HG03103 (cell line): ENCODE results near the gene TRABD2A.
"Not testable (repeated sequence)": the region's sequence is repeated elsewhere in the genome, so short reads cannot be mapped to it uniquely, and the experiment has no call there.

ENCODE experiments used
- ATAC-seq: cut with Tn5 transposase; IDR thresholded peaks from one replicate; pipeline ENCODE4 v1.9.1; 2021; ENCODE audit warnings: low read depth; ENCODE audit not compliant: unreplicated experiment

The TRABD2A gene

DNA sequence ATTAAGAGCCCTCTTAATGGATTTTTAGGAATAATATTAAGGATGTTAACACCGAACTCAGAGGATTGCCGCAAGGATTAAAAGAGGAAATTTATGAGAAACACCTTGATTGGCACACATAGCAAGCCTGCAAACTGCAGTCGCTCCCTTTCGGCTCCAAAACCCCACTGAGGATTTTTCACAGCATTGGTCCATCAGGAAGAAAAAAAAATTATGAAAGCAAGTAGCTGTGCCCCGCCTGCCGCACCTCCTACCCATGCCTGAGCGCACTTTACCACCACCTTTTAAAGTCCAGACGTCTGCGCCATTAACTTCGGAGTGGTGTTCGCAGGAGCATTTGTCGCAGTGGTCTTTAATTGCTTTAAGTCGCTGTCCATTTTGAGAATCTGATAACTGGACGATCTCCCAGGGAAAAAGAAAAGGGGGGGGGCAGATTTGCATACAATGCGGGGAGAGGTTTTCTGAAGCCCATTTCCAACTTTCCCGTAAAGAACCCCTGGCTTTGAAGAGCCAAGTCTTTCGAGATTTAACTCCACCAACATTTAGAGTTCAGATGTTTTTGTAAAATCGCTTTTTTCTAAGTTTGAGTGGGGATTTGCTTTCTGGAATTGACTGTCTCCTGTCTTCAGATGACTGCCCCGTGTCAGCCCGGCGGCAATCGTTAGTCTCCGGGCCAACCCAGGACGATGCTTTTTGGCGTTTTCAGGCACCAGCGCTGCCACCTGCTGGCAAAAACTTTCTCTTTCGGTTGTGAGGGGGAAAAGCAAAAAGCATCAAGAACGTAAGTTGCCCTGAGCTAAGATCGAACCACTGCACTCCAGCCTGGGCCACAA, 913 bp upstream of the TRABD2A start:
- ATAC-seq, result peak; percentile 44

DNA sequence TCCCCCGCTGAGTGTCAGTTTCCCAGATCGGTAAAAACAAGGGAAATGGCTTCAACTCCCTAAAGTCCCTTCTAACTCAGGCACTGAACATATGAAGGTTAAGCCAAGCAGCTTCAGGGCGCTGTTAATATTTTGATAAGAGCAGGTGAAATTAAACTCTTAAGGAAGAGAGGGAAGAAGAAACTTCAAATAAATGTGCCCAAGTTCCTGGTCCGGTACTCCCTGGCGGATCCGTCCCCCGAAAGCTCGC, 564 bp downstream of the TRABD2A start:
- ATAC-seq, result no peak

DNA sequence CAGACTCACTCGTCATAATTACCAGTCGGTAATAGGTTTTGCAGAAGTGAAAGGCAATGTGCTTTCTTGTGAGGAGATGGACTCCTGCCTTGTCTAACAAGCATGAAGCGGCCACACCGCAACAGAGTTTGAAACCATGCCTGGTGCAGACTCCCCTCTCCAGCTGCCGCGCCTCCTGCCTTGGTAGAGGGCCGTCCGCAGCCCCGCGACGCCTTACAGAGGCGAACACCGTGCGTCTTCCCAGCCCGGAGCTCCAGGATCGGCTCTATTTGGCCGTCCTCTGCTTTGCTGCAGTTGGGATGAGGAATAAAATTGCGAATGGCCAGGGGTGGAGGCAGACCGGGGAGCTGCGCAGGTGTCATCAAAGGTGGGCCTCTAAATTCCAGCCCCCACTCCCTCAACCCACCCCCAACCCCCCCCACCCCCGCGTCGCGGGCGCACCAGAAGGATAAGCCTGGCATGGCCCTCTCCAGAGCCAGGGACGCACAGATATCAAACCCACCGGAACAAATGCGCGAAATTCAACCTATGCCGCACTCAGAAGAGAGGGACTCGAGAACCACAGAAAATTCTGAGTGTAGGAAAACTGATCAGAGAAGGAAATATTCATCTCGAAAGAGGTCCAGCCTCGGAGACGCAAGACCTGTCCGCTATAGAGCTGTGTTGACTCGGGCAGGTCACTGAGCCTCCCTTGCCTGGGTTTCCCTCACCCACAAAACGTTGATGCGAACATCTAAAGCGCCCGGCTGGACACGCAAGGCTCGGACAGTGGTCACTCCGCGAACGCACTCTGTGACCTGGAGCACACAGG, 1.1 kb downstream of the TRABD2A start:
- peak; percentile 74 for ATAC-seq

DNA sequence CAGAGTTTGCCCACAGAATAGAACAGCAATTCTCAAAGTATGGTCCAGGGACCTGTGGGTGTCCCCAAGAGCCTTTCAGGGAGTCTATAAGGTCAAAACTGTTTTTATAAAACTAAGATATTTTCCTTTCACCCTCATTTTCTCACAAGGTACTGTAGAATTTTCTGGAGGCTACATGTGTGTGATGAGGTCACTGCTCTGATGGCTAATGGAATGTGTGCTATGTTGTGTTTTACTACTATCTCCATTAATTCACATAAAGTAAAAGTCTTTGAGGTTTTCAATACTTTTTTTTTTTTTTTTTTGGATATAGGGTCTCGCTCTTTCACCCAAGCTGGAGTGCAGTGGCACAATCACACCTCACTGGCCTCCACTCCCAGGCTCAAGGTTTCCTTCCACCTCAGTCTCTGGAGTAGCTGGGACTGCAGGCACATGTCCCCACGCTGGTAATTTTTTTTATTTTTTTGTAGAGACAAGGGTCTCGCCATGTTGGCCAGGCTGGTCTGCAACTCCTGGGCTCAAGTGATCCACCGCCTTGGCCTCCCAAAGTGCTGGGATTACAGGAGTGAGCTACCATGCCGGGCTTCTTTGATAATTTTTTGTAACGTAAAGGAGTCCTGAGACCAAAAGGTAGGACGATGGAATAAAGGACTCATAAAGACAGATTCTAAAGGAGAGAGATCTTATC, 1.8 kb downstream of the TRABD2A start:
- no peak for ATAC-seq

DNA sequence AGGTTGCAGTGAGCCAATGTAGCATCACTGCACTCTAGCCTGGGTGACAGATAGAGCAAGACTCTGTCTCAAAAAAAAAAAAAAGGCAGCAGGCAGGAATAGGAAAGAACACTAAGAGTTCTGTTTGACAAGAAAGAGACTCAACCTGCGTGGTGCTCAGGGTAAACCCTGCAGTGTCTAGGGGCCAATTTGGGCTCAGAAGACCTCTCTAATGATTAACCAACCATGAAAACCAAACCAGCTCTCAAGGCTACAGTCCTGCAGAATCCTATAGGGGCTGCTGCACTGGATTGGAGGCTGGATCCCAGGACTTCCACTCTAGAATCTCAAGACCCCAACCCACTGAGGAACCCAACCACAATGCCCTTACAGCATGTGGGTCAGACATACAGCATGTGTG, 2.4 kb downstream of the TRABD2A start:
- ATAC-seq, result no peak

DNA sequence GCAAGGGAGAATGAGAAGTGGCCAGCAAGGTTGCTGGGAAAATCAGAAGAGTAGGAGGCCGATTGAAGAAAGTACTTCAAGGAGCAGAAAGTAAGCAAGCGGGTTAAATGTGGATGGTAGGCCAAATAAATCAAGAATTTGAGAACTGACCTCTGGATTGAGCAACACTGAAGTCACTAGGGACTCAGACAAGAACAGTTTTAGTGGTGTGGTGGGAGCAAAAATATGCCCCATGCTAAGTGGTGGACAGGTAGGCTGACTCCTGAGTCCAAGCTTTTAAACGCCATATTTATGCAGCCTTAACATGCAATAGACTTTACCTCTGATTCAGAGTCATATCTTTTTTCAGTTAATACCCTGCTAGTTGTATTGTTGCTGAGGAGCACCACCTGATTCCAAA, 4.5 kb downstream of the TRABD2A start:
- ATAC-seq, result no peak

DNA sequence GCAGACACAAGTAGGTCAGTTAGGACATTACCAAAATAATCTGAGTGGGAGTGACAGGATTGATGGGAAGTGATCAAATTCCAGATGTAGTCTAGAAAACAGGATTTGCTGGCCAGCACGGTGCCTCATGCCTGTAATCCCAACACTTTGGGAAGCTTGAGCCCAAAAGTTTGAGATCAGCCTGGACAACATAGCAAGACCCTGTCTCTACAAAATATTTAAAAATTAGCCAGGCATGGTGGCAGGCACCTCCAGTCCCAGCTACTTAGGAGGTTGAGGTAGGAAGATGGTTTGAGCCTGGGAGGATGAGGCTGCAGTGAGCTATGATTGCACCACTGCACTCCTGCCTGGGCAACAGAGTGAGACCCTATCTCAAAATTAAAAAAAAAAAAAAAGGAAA, 5.3 kb downstream of the TRABD2A start:
- not testable (repeated sequence) for ATAC-seq

DNA sequence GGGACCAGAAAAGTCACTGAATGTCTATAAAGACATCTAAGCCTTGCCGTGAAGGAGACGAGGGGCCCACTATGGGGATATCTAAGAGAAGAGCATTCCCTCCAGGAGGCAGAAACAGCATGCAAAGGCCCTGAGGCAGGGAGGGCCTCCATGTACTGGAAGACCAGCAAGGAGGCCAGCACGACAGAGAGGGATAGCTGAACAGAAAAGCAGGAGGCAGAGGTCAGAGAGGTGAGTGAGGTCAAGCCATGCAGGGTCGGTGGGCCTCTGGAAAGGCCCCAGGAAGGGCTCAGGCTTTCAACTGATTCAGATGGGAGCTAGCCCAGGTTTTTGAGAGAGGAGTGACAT, 5.7 kb downstream of the TRABD2A start:
- ATAC-seq, result no peak

DNA sequence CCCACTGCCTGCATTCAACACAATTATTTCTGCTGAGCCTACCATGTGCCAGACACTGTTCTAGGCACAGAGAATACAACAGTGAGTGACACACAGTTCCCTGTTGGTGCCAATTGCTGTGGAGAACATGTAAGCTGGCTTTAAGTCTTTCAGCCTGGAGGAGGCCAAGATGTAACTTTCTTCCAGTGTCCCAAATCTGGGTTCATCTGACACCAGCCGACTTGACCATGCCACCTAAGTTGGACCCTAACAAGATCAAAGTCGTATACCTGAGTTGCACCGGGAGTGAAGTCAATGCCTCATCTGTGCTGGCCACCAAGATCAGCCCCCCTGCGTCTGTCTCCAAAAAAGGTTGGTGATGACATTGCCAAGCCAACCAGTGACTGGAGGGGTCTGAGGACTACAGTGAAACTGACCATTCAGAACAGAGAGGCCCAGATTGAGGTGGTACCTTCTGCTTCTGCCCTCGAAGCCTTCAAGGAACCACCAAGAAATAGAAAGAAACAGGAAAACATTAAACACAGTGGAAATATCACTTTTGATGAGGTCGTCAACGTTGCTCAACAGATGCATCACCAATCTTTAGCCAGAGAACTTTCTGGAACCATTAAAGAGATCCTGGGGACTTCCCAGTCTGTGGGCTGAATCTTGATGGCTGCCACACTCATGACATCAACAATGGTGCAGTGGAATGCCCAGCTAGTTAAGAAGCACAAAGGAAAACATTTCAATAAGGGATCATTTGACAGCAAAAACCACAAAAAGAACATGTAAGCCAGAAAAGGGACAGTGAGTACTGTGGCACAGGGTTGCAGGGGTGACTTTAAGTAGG, 6.3 kb downstream of the TRABD2A start:
- ATAC-seq, result no peak

DNA sequence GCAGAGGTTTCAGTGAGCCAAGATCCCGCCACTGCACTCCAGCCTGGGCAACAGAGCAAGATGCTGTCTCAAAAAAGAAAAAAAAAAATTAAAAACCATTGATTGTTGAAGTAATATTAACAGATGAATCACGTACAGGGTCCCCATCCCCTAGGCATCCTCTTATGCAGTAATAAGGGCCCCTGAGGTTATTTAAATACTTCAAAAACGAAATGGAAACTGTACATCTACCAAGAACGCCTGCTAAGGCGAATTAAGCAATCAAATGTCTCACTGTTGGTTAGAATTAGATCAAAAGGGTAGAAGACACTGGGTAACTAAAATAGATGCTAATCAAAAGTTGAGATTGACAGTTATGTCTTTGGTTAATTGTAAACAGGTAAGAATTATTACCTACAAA, 7.5 kb downstream of the TRABD2A start:
- ATAC-seq, result no peak

DNA sequence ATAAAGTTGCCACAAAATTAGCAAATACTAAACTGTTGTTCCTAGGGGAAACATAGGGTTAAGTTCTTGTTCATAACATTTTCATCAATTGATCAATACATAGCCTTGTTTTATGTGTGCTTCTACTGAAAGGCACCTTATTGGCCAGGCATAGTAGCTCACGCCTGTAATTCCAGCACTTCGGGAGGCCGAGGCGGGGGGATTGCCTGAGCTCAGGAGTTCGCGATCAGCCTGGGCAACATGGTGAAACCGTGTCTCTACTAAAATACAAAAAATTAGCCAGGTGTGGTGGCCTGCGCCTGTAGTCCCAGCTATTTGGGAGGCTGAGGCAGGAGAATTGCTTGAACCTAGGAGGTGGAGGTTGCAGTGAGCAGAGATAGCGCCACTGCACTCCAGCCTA, 8.2 kb downstream of the TRABD2A start:
- not testable (repeated sequence) for ATAC-seq

DNA sequence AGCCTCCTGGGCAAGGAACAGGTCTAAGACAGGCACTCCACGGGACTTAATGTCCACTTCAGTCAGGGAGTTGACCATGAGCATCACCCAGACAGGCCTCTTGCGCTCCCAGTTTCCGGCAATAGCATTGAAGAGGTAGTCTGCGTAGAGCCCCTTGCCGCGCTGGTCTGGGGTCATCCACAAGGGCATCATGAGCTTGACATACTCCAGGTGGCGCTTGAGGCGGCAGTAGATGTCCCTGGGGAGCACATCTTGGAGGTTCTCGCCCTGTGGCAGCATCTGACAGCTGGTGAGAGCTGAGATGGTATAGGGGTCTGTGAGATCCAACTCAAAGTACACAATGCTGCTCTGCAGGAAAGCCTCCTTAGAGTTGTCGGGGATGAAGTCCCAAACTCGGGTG, 10.6 kb downstream of the TRABD2A start:
- peak; percentile 55 for ATAC-seq

DNA sequence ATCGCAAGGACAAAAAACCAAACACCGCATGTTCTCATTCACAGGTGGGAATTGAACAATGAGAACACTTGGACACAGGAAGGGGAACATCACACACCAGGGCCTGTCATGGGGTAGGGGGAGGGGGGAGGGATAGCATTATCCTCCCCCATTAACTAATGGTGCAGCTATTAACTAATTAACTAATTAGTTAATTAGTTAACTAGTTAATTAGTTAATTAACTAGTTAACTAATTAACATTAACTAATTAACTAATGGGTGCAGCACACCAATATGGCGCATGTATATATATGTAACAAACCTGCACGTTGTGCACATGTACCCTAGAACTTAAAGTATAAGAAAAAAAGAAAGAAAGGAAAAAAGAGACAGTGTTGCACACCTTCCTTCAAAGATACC, 12.6 kb downstream of the TRABD2A start:
- not testable (repeated sequence) for ATAC-seq

DNA sequence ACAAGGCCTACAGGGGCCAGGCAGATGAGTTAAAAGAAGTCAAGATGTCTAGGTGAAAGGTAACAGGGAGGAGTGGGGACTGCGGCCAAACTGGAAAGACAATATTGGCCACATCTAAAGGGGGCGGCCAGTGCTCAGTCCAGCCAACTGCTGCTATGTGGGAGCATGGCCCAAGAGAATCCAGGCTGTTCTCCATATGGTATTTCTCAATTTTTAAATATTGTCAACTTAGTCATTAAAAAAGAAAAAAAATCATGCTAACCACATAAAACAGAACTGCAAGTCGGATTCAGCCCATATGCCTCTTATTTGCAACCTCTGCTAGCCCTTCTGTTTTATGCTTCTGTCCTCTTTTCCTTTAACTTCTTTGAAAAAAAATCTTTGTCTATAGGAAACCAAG, 14.8 kb downstream of the TRABD2A start:
- ATAC-seq, result no peak

DNA sequence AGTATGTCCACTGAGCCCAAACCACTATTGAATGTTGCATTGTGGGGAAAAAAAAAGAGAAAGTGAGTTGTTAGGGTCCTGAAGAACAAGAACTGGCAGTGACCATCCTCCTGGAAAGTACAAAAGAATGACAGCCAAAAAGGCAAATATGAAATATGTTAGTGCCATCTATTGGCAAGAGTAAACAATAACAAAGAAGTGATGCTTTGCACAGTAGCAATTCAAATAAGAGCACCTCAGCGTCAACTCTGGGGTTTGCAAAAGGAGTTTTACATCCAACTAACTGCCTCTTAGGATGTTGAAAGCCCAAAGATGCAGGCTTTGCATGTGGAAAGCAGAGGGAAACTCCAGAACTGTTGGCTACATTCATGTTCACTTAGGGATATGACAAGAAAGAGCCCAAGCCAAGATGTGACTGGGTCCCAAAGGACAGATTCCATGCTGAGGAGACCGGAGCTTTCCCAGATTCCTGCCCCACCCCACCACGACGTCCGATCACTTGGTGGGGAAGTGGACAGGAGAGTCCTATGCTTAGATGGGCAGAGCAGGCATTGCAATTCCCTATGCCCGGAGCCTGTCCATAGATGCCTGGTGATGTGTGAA, 15.6 kb downstream of the TRABD2A start:
- ATAC-seq, result no peak

DNA sequence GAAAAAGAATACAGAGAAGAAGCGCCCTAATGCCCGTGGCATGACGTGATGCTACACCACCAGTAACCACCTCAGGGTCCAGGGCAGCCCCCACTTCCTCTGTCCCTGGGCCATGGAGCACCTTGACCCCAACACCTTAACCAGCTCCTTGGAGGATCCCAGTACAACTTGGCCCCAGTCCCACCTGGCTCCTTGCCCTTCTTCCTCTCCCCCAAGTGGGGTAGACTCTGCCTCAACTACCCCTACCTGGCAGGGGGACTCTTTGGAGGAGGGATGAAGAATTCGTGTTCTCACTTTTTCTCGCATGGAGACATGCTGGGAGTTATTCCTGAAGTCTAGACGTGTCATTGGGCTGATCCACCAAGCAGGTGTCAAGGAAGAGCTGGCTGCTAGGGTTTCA, 18.9 kb downstream of the TRABD2A start:
- ATAC-seq, result no peak

DNA sequence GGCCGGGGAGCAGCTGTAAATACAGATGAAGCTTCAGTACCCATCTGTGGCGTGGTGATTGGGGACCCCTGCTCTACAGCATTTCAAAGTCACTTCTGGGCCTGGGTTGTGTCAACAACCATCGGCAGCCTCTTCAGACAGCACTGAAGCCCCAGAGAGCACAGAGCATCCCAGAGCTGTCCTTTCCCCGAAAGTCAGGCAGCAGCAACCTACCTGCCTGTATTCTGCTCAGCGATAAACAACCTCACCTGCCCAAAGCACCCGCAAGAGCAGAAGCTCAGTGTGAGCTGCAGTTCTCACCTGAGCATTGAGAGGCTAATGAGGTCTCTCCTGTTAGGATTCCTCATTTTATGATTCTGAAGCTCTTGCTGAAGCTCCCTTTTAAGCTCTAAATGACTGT, 19.3 kb downstream of the TRABD2A start:
- ATAC-seq, result no peak

DNA sequence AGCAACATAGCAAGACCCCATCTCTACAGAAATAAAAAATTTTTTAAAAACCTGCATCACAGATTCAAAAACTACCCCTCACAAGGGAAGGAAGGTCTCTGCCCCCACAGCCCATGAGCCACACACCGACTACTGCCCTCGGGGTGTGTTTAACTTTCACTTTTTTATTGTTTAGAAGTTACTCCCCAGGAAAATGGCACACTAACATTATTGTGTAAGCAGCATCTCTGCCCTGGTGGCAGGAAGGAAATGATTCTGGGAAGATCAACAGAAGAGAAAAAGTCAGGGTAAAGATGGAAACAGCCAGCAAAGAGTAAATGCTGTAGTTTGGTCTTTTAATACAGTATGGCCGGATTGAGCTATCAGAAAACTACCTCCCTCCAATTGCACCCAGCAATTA, 21.9 kb downstream of the TRABD2A start:
- ATAC-seq, result no peak

DNA sequence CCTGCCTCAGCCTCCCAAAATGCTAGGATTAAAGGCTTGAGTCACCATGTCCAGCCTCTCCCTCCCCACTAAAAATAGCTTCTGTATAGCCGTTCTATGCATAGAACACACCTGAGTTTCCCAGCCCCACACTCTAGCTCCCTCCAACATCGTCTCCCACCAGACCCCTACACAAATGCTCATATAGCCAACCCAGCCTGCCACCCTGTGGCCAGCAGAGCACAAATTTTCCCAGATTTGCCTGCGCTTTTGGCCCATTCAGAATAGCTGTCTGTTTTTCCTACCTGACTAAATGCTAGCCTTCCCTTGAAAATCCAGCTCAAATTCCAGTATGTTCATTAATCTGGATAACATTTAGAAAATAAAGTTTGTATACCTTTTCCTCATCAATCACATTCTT, 22.8 kb downstream of the TRABD2A start:
- ATAC-seq, result no peak

DNA sequence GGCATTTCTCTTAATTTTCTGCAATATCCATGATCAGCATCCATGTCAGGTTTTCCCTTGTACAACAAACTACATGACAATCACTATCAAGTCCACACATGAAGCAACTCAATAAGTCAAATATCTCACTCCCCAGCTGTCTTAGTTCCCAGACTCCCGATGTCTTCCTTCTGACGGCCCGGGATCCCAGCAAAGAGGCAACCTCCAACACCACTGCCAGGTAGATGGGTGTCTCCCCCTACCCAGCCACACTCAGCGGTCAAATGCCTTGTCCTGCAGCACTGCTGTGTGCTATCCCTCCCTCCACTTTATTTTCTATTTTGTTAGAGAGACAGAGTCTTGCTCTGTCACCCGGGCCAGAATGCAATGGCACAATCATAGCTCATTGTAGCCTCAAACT, 23.3 kb downstream of the TRABD2A start:
- no peak for ATAC-seq
